Measurements from ENCODE around the gene RAPGEF4.
"Not testable (repeated sequence)": the region's sequence is repeated elsewhere in the genome, so short reads cannot be mapped to it uniquely, and the experiment has no call there.

RAPGEF4 gene

DNA sequence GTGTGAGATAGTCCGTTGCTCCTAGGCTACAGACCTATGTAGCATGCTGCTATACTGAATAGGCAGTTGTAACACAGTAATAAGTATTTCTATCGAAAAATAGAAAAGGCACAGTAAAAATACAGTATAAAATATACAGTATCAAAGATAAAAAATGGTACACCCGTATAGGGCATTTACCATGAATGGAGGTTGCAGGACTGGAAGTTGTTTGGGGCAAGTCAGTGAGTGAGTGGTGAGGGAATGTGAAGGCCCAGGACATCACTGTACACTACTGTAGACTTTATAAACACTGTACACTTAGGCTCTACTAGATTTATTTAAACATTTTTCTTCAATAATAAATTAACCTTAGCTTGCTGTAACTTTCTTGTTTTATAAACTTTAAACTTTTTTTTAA is 343.5 kb downstream of the RAPGEF4 start:
- DNase-seq, result no peak

DNA sequence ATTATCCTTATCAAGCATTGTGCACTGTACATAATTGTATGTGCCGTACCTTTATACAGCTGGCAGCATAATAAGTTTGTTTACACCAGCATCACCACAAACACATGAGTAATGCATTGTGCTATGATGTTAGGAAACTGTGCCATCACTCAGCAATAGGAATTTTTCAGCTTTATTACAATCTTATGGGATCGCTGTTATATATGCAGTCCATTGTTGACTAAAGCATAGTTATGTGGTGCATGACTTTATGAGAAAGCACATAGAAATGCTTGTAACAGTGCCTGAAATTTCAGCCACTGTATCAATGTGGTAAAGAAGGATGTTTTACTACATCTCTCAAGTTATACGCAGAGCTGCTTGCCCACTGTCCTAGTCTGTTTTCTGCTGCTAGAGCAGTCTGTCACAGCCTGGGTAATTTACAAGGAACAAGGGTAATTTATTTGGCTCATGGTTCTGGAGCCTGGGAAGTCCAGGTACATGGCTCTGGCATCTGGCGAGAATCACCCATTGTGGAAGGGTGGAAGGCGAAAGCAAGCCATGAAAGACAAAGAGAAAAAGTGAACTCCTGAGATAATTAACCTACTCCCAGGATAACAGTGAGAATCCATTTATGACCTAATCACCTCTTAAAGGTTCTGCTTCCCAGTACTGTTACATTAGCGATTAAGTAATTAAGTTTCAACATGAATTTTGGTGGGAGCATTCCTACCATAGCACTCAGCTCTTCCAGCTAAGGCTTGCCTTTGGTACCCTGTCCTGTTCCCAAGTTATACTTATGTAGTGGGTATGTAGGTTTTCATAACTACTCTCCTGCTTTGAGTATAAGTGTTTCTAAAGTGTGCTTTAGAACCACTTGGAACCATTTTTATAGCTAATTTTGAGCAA is 344.6 kb downstream of the RAPGEF4 start:
- no peak for DNase-seq

DNA sequence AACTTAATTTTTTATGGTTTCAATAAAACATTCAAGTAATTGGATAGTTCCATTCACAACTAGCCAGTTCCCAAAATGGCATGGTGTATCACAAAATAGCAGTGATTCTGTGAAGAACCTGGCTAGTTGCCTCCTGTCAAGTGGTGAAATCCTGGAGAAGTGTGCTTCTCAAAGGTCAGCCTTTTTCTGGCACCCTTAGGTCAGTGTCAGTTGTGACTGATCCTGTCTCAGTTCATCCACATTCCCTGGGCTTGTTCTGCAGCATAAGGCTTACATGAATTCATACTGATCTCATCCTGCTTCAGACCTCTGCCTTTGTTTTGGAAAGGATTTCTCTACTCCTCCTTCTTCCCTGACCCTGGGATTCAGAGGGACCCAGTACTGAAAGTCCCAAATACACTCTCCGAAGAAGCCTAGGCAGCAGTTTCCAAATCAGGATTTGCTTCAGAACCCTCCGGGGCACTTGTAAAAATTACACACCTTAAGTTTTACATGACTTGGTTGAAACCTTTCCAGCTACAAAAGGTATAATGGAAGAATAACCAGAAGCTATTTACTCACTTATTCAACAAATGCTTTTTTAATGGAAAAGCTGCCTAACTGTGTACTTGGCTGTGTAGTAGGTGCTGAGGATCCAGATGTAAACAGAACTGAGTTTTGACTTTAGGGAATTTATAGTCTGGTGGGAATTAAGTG is 351.0 kb downstream of the RAPGEF4 start:
- no peak for DNase-seq

GRCh38 chr2:173087214-173087581 is 351.6 kb downstream of the RAPGEF4 start:
- DNase-seq, result no peak

GRCh38 chr2:173087793-173088496 is 352.3 kb downstream of the RAPGEF4 start:
- no peak for DNase-seq

DNA sequence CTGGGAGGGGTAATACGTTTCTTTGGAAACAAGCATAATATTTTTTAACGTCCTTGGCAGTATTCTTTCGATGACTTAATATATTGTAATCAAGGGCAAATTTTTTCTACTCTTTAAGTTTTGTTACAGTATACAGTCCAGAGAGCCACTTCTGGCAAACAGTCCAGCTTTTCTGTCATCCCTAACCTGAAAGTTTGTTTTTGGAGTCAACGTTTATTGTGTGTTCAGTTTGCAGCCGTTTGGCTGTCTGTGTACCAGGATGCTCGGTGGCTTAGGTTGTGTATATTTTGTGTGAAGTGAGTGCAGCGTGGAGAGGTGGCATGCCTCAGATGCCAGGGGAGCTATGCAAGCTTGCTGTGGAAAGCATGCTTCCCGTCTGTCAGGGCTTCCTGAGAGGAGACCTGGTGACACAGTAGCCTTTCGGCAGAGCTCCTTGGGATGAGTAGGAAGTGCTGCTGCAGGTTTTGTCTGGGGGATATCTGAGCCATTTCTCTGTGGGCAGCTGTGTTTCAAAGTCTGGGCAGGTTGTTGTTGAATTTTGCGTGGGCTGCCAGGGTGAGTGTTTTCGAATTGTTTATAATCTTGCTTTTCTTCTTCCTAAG is 354.7 kb downstream of the RAPGEF4 start:
- DNase-seq, result no peak

- DNase-seq, result no peak
These were observed 355.5 kb downstream of the RAPGEF4 start for GRCh38 chr2:173090973-173091660.

DNA sequence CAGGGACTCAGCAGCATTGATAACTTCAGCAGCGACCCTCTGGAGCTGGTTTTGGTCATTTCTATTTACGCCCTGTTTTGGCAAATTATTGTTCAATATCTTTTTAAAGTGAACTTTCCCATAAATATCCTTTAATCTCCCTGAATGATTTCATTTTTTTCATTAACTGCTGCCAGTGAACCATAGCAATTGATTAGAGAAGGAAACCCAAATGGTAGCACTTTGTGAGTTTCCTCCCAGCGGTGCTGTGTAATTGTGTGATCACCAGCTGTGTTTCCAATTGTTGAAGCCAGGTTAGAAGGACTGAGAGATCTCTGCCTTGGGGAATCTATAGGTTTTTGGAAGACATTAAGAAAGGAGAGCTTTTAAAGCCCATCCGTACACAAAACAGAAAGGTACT is 356.3 kb downstream of the RAPGEF4 start:
- DNase-seq, result no peak

- DNase-seq, result no peak
These were observed 357.3 kb downstream of the RAPGEF4 start for GRCh38 chr2:173092844-173093402.

- DNase-seq, result not testable (repeated sequence)
These were observed 358.0 kb downstream of the RAPGEF4 start for GRCh38 chr2:173093617-173094016.

DNA sequence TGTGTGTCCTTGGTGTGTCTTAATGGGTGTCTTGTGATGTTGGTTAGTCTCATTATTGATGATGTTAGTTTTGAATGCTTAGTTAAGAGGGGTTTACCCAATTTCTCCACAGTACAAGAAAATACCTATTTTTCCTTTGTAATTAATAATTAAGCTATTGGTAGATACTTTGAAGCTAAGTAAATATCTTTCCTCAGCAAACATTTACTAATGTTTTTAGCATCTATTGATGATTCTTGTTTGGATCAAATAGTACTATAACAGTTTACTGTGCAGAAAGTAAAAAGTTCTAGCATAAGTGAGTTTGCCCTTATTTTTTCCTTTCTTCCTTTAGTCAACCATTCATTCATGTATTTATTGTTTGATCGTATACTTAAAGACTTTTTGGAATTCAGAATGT is 359.1 kb downstream of the RAPGEF4 start:
- no peak for DNase-seq

GRCh38 chr2:173095356-173095755 is 359.7 kb downstream of the RAPGEF4 start:
- no peak for DNase-seq

- no peak for DNase-seq
These were observed 363.6 kb downstream of the RAPGEF4 start for GRCh38 chr2:173099271-173099670.

- no peak for DNase-seq
These were observed 364.2 kb downstream of the RAPGEF4 start for GRCh38 chr2:173099804-173100203.

DNA sequence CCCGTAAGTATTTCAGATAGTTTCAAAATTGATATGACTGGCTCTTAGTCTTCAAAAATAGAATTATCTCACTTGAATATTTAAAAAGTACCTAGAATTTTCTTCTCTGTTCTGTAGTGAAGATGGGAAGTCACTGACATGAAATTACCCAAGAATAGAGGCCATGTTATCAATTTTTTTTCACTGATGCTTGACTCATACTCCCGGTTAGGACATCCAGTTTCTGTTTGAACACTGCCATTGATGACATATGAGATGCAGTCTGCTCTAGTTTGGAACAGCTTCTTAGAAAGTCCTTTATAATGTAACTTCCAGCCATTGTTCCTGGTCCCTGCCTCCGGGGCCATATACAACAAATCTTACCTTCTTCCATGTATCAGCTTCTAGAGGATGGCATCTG is 366.0 kb downstream of the RAPGEF4 start:
- no peak for DNase-seq
